Measurements from ENCODE around the gene MKI67. TPM values are rescaled to one million over a fixed set of nuclear protein-coding genes. Genes with fewer than 3 reads are reported as not detected.

The MKI67 gene
- total and polyA plus RNA-seq, 2 experiments from 2014 or later = 7.9 to 63.6 TPM

GRCh38 chr10:128128582-128128981 is 2.4 kb upstream of the MKI67 start:
- no peak overlapping the region for H3K4me3 ChIP-seq
- no peaks in the 10 kb centered on the region for H3K27me3 ChIP-seq
- H3K36me3 ChIP-seq = no peaks in the 10 kb centered on the region
- H3K4me1 ChIP-seq (ENCODE audit: low read depth) = no peaks in the 10 kb centered on the region
- H3K27ac ChIP-seq = no peak overlapping the region
- no peak for TF ChIP-seq CTCF (IDR thresholded peaks at IDR 0.05; ENCODE audit: low read depth, low read length)
- no peaks in the 10 kb centered on the region for H3K9me3 ChIP-seq (ENCODE audit: low read depth)
- DNase-seq (ENCODE audit: low read depth in 1 of 2, low spot score in 1 of 2) = no peak

GRCh38 chr10:128125416-128125943 is 743 bp downstream of the MKI67 start:
- Histone ChIP-seq H3K27me3 (no peaks in the 10 kb centered on the region), H3K27ac (no peak overlapping the region), H3K4me3 (peak overlapping the region; percentile 56), H3K4me1 (ENCODE audit: low read depth) (no peaks in the 10 kb centered on the region), H3K36me3 (no peaks in the 10 kb centered on the region), H3K9me3 (ENCODE audit: low read depth) (no peaks in the 10 kb centered on the region)
- no peak for DNase-seq (ENCODE audit: low read depth in 1 of 2, low spot score in 1 of 2)
- TF ChIP-seq CTCF (IDR thresholded peaks at IDR 0.05; ENCODE audit: low read depth, low read length) = no peak

DNA sequence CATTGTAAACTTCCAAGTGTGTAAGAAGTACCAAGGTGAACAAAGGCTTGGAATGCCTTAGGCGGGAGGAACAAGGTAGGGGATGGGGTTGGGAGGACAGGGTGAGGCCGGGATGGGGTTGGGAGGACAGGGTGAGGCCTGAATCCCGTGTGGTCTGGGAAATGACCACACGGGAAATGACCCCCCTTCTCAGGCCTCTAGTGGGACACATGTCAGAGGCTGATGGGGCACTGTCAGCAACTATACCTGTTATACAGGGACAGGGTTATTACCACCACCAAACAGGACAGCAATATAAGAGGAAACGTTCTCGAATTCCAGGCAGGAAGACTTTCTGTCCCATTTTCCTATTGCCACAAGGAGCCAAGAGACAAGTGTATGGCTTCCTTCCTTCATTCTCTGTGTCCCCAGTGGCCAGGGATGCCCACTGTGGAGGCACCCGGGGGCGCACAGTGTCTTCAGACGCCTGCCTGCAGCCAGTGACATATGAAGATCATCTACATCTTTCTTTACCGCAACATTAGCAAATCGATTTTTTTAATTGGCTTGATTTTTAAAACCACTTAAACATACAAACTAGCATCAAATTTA is 1.3 kb downstream of the MKI67 start:
- Histone ChIP-seq H3K27ac (no peak overlapping the region), H3K36me3 (no peaks in the 10 kb centered on the region), H3K27me3 (no peaks in the 10 kb centered on the region), H3K4me3 (peak overlapping the region; percentile 56), H3K9me3 (ENCODE audit: low read depth) (no peaks in the 10 kb centered on the region), H3K4me1 (ENCODE audit: low read depth) (no peaks in the 10 kb centered on the region)
- TF ChIP-seq CTCF (IDR thresholded peaks at IDR 0.05; ENCODE audit: low read depth, low read length) = no peak
- DNase-seq (ENCODE audit: low read depth in 1 of 2, low spot score in 1 of 2) = no peak

DNA sequence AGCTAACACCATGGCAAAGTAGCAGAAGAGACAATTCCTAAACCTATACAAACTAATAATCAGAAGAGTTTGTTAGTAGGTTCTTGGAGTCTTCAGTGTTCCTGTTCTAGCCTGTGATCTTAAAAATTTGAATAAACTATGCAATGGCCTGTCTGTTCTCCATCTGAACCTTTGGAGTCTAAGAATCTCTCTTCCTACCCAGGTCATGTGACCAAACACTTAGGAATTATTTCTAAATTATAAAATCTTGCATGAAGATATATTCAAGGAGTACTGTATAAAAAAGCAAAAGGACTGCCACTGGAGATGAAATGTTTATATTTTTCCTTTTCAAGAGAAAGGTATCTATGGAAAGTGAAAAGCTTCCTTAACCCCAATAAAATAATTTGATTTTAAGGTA is 2.4 kb downstream of the MKI67 start:
- Histone ChIP-seq H3K4me1 (ENCODE audit: low read depth) (no peaks in the 10 kb centered on the region), H3K27me3 (no peaks in the 10 kb centered on the region), H3K36me3 (peaks cover 9% of the 10 kb centered on the region), H3K9me3 (ENCODE audit: low read depth) (no peaks in the 10 kb centered on the region), H3K27ac (no peak overlapping the region), H3K4me3 (no peak overlapping the region)
- TF ChIP-seq CTCF (IDR thresholded peaks at IDR 0.05; ENCODE audit: low read depth, low read length) = no peak
- no peak for DNase-seq (ENCODE audit: low read depth in 1 of 2, low spot score in 1 of 2)

GRCh38 chr10:128122931-128123330 is 3.3 kb downstream of the MKI67 start:
- H3K4me3 ChIP-seq = no peak overlapping the region
- no peak overlapping the region for H3K27ac ChIP-seq
- no peaks in the 10 kb centered on the region for H3K27me3 ChIP-seq
- DNase-seq (ENCODE audit: low read depth in 1 of 2, low spot score in 1 of 2) = no peak
- H3K4me1 ChIP-seq (ENCODE audit: low read depth) = no peaks in the 10 kb centered on the region
- peaks cover 10% of the 10 kb centered on the region for H3K36me3 ChIP-seq
- no peak for TF ChIP-seq CTCF (IDR thresholded peaks at IDR 0.05; ENCODE audit: low read depth, low read length)
- H3K9me3 ChIP-seq (ENCODE audit: low read depth) = no peaks in the 10 kb centered on the region

Measured in cardiac muscle cell (in vitro differentiated cells and primary cell).